Measurements from ENCODE around the gene HEXIM2. TPM values are rescaled to one million over a fixed set of nuclear protein-coding genes. Genes with fewer than 3 reads are reported as not detected.

Gene HEXIM2
- polyA plus RNA-seq, 3 donors: 2.5 to 3.0 (median 2.9) TPM

- Histone ChIP-seq H3K4me3 (replicated peaks in 1 of 3; ENCODE audit: low read depth in 2 of 3, low read length in 3 of 3) (peak overlapping the region; percentile 76 to 92 (median 80)), H3K36me3 (replicated peaks in 1 of 2; ENCODE audit: control insufficient read depth in 1 of 2, insufficient read depth in 2 of 2, low read length in 2 of 2) (no peaks in the 10 kb centered on the region), H3K27me3 (ENCODE audit: control insufficient read depth in 2 of 2, insufficient read depth in 2 of 2, low read length in 2 of 2) (no peaks in the 10 kb centered on the region), H2AFZ (ENCODE audit: insufficient read depth, low read depth, low read length, poor library complexity, severe bottlenecking) (peak overlapping the region; percentile 85), H3K9me3 (replicated peaks in 1 of 2; ENCODE audit: control insufficient read depth in 1 of 2, insufficient read depth in 1 of 2, low read length in 2 of 2) (no peaks in the 10 kb centered on the region), H3K79me2 (ENCODE audit: insufficient read depth, low read length) (peaks cover 47% of the 10 kb centered on the region), H3K27ac (ENCODE audit: low read depth in 1 of 2, low read length in 2 of 2) (peak overlapping the region; percentile 89 to 99), H3K4me2 (replicated peaks; ENCODE audit: extremely low read depth, low read length, poor library complexity, severe bottlenecking) (peak overlapping the region; percentile 83), H3K9ac (ENCODE audit: insufficient read depth, low read length, poor library complexity, severe bottlenecking) (peak overlapping the region; percentile 85), H3K4me1 (ENCODE audit: control insufficient read depth in 1 of 2, insufficient read depth in 2 of 2, low read length in 2 of 2) (peaks cover 57 to 75% of the 10 kb centered on the region in 2 donors), H4K20me1 (ENCODE audit: insufficient read depth, low read length) (peaks cover 39% of the 10 kb centered on the region)
- H3K4me1 Mint-ChIP-seq: peaks cover 53% of the 10 kb centered on the region
- intact Hi-C loops (cut with micrococcal nuclease): loop anchor here (1.0 to 10.0 kb wide), 4 partner anchors 13 to 167 kb away; partner anchors contain the start of genes HEXIM2 (in 2 of the 2), ACBD4 (in 1 of the 2) and MAP3K14 (in 1 of the 2)
- WGBS (ENCODE audit: insufficient coverage): 0% methylated on average over 29 of the region's 38 CpGs
- H3K9me3 Mint-ChIP-seq: no peaks in the 10 kb centered on the region
- peaks cover 0 to 2% (median 0%) of the 10 kb centered on the region in 3 donors for H3K27me3 Mint-ChIP-seq (ENCODE audit: low read depth in 3 of 3)
- peak overlapping the region; percentile 97 to 100 (median 99) for H3K27ac Mint-ChIP-seq
- peak; percentile 83 to 88 (median 84) for DNase-seq
- no peaks in the 10 kb centered on the region for H3K36me3 Mint-ChIP-seq
- peak overlapping the region; percentile 88 to 97 for H3K4me3 Mint-ChIP-seq
- no peak for TF ChIP-seq CTCF (IDR thresholded peaks at IDR 0.05)
Measured at GRCh38 chr17:45147581-45148182, 14.0 kb upstream of the HEXIM2 start.

- Histone ChIP-seq H4K20me1 (ENCODE audit: insufficient read depth, low read length) (peaks cover 39% of the 10 kb centered on the region), H3K4me2 (replicated peaks; ENCODE audit: extremely low read depth, low read length, poor library complexity, severe bottlenecking) (peak within 1 kb of the TSS; percentile 99), H2AFZ (ENCODE audit: insufficient read depth, low read depth, low read length, poor library complexity, severe bottlenecking) (peak within 1 kb of the TSS; percentile 85), H3K4me3 (replicated peaks in 1 of 3; ENCODE audit: low read depth in 2 of 3, low read length in 3 of 3) (peak within 1 kb of the TSS; percentile 80 to 92 (median 83)), H3K27me3 (ENCODE audit: control insufficient read depth in 2 of 2, insufficient read depth in 2 of 2, low read length in 2 of 2) (no peaks in the 10 kb centered on the region), H3K79me2 (ENCODE audit: insufficient read depth, low read length) (peaks cover 54% of the 10 kb centered on the region), H3K36me3 (replicated peaks in 1 of 2; ENCODE audit: control insufficient read depth in 1 of 2, insufficient read depth in 2 of 2, low read length in 2 of 2) (no peaks in the 10 kb centered on the region), H3K27ac (ENCODE audit: low read depth in 1 of 2, low read length in 2 of 2) (peak within 1 kb of the TSS; percentile 89 to 99), H3K4me1 (ENCODE audit: control insufficient read depth in 1 of 2, insufficient read depth in 2 of 2, low read length in 2 of 2) (peaks cover 56 to 75% of the 10 kb centered on the region in 2 donors), H3K9me3 (replicated peaks in 1 of 2; ENCODE audit: control insufficient read depth in 1 of 2, insufficient read depth in 1 of 2, low read length in 2 of 2) (no peaks in the 10 kb centered on the region), H3K9ac (ENCODE audit: insufficient read depth, low read length, poor library complexity, severe bottlenecking) (peak within 1 kb of the TSS; percentile 85)
- intact Hi-C loops (cut with micrococcal nuclease): loop anchor here (1.0 to 10.0 kb wide), 4 partner anchors 13 to 166 kb away; partner anchors contain the start of genes HEXIM2 (in 2 of the 2), ACBD4 (in 1 of the 2) and MAP3K14 (in 1 of the 2)
- Mint-ChIP-seq H3K27ac (peak within 1 kb of the TSS; percentile 97 to 100 (median 99)), H3K9me3 (no peaks in the 10 kb centered on the region), H3K36me3 (no peaks in the 10 kb centered on the region), H3K4me3 (peak within 1 kb of the TSS; percentile 99 to 100), H3K4me1 (peaks cover 53% of the 10 kb centered on the region), H3K27me3 (ENCODE audit: low read depth in 3 of 3) (peaks cover 0 to 2% (median 0%) of the 10 kb centered on the region in 3 donors)
- no peak for TF ChIP-seq CTCF (IDR thresholded peaks at IDR 0.05)
- peak; percentile 99 to 100 (median 100) for DNase-seq
- 0% methylated on average over 44 of the region's 58 CpGs for WGBS (ENCODE audit: insufficient coverage)
Measured at GRCh38 chr17:45148183-45149036, 13.3 kb upstream of the HEXIM2 start, which contains the start of gene HEXIM1. TSS of gene HEXIM1 (plus strand) at chr17:45148475. CDS start at chr17:45149191, 716 bp downstream.
